Gastrocnemius medialis (tissue), 4 donors: ENCODE data around the gene UNC13D.

Experiments used
- POLR2A ChIP-seq, 2 donors: fragments of 450-650 bp; IDR thresholded peaks; one replicate each; pipeline ENCODE4 v1.6.1; 2017; ENCODE audit warnings: antibody characterized with exemption in 2 of 2, mild to moderate bottlenecking in 2 of 2, moderate library complexity in 2 of 2
- TF ChIP-seq, protein P1 (sequence below), 5 experiments: fragments of 450-650 bp in 3 of 5; fragments of 200-600 bp in 2 of 5; sonication (generic) in 2 of 5; IDR thresholded peaks in 4 of 5; conservative IDR thresholded peaks in 1 of 5; 1 replicate in 4 of 5; 2 replicates in 1 of 5; pipeline ENCODE4 v1.5.1; 2016 to 2019; ENCODE audit warnings: antibody characterized with exemption in 5 of 5, mild to moderate bottlenecking in 3 of 5, moderate library complexity in 3 of 5

DNA sequence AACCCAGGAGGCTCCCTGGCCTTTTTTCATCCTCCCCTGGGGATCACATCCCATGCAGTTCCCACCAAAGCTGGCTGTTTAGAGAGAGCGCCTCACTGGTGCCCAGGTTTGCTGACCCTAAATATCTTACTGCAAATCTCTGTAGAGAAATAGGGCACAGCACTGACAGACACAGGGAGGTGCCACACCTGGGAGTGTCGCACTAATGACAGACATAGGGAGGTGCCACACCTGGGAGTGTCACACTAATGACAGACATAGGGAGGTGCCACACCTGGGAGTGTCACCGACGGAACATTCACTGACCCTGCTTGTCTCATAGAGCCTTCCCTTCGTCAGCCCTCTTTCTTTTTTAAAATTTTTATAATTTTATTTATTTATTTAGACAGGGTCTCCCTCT is 34.0 kb downstream of the UNC13D start:
- TF ChIP-seq, protein P1, sequence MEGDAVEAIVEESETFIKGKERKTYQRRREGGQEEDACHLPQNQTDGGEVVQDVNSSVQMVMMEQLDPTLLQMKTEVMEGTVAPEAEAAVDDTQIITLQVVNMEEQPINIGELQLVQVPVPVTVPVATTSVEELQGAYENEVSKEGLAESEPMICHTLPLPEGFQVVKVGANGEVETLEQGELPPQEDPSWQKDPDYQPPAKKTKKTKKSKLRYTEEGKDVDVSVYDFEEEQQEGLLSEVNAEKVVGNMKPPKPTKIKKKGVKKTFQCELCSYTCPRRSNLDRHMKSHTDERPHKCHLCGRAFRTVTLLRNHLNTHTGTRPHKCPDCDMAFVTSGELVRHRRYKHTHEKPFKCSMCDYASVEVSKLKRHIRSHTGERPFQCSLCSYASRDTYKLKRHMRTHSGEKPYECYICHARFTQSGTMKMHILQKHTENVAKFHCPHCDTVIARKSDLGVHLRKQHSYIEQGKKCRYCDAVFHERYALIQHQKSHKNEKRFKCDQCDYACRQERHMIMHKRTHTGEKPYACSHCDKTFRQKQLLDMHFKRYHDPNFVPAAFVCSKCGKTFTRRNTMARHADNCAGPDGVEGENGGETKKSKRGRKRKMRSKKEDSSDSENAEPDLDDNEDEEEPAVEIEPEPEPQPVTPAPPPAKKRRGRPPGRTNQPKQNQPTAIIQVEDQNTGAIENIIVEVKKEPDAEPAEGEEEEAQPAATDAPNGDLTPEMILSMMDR (IDR thresholded peaks at IDR 0.05 in 4 of 5, conservative IDR thresholded peaks at IDR 0.05 in 1 of 5): no peak
- no peak for TF ChIP-seq POLR2A (IDR thresholded peaks at IDR 0.05)
